Measurements from ENCODE around the gene KBTBD8. TPM values are rescaled to one million over a fixed set of nuclear protein-coding genes. Genes with fewer than 3 reads are reported as not detected.

The KBTBD8 gene
- total RNA-seq, 2 donors from 2014 or later, result 2.6 to 3.4 TPM

DNA sequence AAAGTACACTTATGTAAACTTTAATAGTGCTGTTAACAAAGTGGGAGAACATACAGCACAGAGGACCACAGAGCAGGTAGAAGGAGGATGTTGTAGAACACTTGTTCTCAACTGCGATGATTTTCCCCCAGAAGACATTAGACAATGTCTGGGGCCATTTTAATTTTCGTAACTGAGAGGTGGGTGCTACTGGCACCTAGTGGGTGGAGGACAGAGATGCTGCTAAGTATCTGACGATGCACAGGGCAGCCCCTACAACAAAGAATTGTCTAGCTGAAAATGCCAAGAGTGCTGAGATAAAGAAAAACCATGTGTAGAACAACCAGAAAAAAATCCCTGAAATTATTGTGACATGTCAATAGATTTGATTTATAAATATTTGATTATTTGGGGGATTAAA, 5.0 kb upstream of the KBTBD8 start:
- intact Hi-C loops (cut with DNase I, micrococcal nuclease), result no loop called here
- DNase-seq, result no peak
- ATAC-seq, result no peak

DNA sequence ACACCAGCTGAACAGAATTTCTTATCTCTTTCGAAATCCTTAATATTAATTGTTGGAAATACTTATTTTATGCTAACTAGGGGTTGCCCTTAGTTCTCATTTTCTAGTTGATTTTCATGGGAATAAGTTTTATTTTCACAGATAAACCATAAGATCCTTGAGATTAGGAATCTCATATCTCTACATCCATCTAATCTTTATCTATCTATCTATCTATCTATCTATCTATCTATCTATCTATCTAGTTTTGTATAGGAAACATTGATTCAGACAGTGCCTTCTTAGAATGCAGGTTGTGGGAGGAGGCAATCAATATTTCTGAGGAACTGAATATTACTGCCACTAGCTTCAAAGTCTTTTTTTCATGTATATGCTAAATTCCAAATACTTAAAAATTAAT, 3.5 kb upstream of the KBTBD8 start:
- no peak for ATAC-seq
- intact Hi-C loops (cut with DNase I, micrococcal nuclease), result no loop called here

DNA sequence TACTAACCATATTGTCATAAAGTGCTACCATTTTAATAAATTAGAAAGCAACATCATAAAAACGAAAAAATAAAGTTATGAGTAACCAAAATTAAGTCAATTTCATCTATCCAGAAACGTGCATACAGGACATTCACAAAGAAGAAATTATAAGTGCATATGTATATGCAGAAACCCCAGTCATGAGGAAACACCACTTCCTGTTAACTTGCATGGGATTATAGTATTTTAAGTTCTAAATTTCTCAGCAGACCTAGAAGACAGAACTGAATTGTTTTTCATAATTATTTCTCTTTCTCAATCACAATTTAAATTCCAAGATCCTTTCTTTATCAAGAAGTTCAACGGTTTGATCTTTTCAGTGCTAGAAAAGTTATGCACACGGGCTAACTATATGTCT, 1.4 kb upstream of the KBTBD8 start:
- no peak for ATAC-seq
- DNase-seq, result no peak
- intact Hi-C loops (cut with DNase I, micrococcal nuclease), result no loop called here

More for the DNA sequence above, 3.5 kb upstream of the KBTBD8 start:
- DNase-seq, result no peak

DNA sequence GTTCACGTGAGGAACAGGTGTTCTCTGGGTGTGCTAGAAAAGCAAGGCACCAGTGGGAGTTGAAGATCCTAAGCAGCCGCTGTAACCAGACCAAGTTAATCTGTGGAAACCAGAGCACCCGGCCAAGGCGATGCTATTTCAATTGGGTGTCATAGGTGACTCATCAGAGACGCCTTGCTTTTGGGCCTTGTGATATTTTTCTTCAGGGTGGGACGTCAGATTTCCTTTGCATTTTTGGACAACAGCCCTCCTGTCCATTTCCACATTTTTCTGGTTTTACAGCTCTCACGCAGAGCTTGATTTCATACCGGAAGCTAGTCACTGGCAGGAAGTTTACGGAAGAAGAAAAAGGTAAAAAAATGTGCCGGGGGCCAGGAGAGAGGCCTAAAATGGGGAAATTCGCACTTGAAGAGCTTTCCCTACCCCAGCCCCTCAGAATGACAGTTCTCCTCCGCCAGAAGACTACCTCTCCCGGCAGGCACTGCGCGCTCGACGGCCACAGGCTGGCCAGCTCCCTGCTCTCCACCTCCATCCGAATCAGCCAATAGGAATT, 471 bp upstream of the KBTBD8 start:
- intact Hi-C loops (cut with DNase I, micrococcal nuclease), result no loop called here
- no peak for ATAC-seq
- DNase-seq, result no peak

DNA sequence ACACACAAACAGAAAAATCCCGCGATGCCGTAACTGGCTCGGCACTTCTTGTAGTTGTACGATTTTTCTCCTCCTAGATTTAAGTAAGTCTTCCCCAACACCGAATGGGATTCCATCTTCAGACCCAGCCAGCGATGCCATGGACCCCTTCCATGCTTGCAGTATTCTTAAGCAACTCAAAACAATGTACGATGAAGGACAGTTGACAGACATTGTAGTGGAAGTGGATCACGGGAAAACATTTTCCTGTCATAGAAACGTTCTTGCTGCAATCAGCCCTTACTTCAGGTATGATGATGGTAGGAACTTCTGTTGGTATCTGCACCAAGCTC, 763 bp downstream of the KBTBD8 start:
- intact Hi-C loops (cut with DNase I, micrococcal nuclease), result no loop called here
- DNase-seq, result no peak
- no peak for ATAC-seq

DNA sequence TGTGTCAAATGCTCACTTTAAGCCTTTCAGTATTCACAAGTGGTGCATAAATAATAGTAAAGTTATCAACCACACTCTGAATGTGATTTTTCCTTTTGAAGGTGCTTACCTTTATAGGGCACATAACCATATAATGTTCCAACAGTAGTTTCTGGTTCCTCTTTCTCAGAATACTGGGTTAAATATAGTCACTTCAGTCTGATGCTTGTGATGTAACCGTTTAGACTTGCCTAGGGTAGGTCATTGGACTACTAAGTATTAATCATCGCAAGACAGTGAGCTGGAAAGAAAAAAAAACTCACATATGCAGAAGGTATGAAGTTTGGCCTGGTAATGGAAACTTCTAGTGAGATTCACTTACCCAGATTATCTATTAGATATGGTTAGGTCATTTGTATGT, 1.9 kb downstream of the KBTBD8 start:
- intact Hi-C loops (cut with DNase I, micrococcal nuclease), result no loop called here
- ATAC-seq (no peak), DNase-seq (no peak)

DNA sequence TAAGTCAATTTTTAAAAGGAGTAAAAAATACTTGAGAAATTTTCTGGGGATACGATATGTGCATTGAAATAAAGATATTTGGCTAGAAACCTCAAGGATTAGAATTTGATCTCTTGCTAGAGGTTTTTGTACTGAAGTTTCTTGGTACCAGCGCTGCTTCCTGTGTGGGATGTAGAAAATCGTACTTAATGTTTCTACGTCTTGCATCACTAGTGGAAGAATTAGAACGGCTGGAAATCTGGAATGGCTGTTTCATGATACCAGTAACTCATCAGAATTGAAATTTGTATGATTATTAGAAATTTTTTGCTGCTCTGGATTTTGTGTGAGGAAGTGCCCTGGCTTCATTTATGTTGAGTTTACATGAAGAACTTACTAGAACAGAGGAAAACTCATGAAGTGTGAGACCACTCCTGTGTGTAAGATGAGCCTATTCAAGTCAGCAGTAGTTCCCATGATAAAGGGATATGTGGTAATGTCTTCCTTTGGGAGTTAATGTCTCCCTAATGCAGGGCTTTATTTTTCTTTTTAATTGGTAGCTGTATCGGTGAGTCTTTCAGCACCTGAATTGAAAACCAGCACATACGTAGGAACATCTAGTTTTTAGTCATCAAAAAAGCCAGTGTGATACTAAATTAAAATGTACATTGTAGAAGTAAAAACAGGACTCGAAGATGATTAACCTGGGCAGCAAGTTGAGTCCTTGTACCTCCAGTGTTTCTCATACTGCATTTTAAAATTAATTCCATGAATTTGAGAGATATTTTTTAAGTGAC, 3.2 kb downstream of the KBTBD8 start:
- ATAC-seq (no peak), DNase-seq (no peak)
- intact Hi-C loops (cut with DNase I, micrococcal nuclease), result no loop called here

DNA sequence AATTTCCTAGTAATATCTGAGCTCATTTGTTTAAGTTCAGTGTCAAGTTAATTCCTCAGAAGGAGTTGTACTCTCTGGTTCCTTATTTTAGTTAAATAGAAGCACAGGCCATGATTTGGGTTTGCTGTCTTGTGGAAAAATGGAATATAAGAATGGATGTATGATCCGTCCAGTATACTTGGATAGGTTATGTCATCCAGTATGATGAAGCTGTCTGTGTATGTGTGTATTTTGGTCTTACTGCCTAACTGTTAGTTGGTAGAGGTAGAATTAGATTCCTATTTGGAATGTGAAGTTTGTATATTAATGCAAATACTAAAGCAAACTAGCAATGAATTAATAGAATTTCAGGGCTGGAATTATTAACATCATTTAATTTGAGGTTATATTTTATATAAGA, 7.9 kb downstream of the KBTBD8 start:
- DNase-seq (no peak), ATAC-seq (no peak)
- intact Hi-C loops (cut with DNase I, micrococcal nuclease), result no loop called here

DNA sequence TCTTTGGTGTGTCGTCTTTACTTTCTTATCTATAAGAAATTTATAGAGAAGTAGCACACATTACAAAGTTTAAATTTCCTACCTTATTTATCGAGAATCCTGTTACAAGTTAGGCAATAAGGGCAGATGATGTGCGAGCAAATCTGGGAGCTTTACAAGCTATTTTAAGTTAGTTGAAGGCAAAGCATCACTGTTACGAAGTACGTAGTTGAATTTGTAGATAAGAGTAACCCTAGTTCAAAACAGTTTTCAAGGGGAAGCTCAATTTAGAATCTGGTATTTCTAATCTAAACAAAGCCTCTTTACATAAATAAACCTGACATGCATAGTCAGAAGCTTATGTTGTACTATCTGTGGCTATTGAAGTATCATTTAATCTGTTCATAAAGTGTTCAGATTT, 8.4 kb downstream of the KBTBD8 start:
- ATAC-seq (no peak), DNase-seq (no peak)
- intact Hi-C loops (cut with DNase I, micrococcal nuclease), result no loop called here

DNA sequence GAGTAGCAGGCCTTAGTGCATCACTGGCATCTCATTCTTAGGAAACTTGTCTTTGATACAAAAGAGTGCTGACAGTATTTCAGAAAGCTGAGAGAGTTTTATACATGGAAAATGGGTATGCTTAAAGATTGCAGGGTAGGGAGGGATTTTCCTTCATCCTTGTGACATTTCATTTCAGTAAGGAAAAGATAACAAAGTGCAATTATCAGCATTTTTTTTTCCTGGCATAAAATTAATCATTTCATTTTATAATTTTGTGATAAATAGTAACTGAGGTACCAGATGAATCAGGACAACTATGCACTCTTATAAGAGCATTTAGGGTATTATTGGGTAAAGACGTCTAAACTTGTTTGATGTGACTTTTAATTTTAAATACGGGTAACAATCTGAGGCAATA, 10.3 kb downstream of the KBTBD8 start:
- no peak for ATAC-seq
- intact Hi-C loops (cut with DNase I, micrococcal nuclease), result no loop called here
- no peak for DNase-seq

DNA sequence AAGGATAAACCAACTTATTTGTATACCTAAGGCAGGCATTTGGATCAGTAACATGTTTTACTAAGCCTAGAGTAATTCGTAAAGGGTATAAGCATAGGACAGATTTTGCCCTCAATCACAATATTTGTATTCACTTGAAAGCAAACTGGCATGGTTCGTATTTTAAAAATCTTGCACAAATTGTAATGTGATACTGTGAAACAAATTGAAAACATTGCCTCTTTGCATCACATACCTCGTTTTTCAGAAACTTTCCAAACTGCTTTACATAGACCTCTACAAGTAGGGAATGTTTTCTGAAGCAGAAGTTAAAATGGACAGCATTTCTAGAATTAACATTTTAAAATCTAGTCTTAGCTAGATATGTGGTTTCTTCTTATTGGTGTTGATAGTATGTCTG, 11.6 kb downstream of the KBTBD8 start:
- ATAC-seq, result no peak
- no peak for DNase-seq
- intact Hi-C loops (cut with DNase I, micrococcal nuclease), result no loop called here

DNA sequence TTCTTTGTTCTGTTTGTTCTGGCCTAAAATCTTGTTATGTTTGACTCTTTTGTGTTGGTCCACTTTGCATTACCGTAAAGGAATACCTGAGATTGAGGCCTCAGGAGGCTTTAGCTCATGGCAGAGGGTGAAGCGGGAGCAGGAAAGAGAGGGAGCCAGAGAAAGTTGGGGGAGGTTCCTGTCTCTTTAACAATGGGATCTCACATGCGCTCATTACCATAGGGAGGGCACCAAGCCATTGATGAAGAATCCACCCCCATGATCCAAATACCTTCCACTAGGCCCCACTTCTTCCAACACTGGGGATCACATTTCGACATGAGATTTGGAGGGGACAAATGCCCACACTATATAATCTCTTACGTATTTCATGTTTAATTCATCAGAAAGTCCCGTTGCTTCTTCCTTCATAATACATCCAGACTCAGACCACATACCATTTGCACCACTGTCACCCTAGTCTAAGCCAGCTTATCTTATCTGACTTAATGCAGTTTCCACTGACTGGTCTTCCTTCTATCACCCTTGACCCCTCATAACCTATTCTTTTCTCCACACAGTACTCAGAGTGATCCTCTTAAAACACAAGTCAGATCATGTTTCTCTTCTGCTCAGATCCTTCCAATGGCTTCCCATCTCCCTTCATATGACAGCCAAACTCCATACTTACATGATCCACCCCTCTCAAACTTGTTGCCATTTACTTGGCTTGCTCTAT, 13.5 kb downstream of the KBTBD8 start:
- ATAC-seq (no peak), DNase-seq (no peak)
- intact Hi-C loops (cut with DNase I, micrococcal nuclease), result no loop called here

DNA sequence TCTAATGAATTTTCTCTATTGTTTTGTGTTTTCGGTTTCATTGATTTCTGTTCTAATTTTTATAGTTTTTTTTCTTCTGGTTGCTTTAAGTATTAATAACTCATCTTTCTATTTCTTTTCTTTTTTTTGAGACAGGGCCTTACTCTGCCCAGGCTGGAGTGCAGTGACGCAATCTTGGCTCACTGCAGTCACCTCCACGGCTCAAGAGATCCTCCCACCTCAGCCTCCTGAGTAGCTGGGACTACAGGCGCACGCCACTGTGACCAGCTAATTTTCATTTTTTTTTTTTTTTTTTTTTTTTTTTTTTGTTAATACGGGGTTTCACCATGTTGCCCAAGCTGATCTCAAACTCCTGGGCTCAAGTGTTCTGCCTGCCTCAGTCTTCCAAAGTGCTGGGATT, 14.5 kb downstream of the KBTBD8 start:
- no peak for ATAC-seq
- no peak for DNase-seq
- intact Hi-C loops (cut with DNase I, micrococcal nuclease), result no loop called here

DNA sequence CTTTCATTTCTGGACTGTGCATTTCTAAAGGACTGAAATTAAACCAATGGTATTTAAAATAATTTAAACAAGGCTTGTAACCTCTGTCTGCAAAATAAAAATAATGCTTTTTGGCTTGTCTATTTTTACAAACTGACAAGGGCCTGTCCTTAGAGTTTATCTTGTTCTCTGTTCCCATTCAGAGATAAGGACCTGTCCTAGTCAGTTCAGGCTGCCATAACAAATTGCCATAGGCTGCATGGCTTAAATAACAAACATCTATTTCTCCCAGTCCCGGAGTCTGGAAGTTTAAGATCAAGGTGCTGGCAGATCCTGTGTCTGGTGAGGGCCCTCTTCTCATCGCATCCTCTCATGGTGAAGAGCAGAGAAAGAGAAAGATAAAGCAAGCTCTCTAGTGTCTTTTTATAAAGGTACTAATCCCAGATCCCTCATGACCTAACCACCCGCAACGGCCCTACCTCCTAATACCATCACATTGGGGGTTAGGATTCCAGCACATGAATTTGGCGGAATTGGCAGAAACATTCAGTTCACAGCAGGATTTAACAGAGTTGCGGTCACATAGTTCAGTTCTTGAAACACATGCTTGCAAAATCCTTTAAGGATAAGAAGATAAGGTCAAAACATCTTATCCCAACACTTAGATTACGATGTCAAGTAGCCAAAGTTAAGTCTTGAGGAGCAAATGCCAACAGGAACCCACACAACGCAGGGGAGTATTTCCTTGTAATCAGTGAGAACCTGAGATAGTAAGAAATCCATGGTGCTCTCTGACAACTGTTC, 17.8 kb downstream of the KBTBD8 start:
- ATAC-seq (no peak), DNase-seq (no peak)
- intact Hi-C loops (cut with DNase I, micrococcal nuclease), result no loop called here

DNA sequence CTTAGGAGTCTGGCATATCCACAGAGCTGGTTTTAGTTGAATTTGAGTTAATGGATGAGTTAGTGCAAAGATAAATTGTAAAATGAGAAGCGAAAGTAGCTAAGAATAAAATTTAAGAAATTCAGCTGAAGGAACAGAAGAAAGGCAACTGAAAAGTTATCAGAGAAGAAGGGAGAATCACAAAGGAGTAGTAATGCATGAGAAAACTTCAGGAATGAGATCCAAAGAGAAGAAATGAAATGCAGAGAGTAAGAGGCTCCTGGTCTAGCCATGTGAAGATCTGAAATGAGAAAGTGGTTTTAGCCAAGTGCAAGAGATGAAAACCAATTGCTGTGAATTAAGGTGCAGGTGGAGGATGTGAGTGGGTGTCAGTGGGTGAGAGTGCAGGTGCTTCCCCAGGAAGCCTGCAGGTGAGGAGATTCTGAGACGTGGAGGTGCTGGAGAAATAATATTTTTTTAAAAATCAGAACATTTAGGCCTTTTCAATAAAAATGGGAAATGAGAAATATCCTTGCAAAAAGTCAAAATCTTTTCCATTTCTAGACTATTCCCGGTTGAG, 18.5 kb downstream of the KBTBD8 start:
- DNase-seq (no peak), ATAC-seq (no peak)
- intact Hi-C loops (cut with DNase I, micrococcal nuclease), result no loop called here

DNA sequence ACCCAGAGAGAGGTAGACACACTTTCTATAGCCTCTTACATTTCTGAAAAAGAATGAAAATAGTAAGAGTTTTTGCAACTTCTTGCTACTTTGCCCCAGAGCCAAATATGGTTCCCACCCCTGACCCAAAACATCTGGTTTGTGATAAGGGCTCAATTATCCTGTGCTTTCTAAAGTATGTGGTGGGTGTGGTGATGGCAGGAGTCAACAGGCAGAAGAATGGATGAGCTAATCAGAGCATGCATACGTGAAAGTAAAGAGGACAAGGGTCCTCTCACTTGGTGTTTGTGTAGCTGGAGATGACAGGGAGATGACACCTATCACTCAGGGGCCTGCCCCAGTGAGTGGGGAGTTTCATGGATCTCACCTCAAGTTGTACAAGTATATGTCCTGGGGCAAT, 19.1 kb downstream of the KBTBD8 start:
- intact Hi-C loops (cut with DNase I, micrococcal nuclease), result no loop called here
- ATAC-seq (peak; percentile 38), DNase-seq (no peak)

DNA sequence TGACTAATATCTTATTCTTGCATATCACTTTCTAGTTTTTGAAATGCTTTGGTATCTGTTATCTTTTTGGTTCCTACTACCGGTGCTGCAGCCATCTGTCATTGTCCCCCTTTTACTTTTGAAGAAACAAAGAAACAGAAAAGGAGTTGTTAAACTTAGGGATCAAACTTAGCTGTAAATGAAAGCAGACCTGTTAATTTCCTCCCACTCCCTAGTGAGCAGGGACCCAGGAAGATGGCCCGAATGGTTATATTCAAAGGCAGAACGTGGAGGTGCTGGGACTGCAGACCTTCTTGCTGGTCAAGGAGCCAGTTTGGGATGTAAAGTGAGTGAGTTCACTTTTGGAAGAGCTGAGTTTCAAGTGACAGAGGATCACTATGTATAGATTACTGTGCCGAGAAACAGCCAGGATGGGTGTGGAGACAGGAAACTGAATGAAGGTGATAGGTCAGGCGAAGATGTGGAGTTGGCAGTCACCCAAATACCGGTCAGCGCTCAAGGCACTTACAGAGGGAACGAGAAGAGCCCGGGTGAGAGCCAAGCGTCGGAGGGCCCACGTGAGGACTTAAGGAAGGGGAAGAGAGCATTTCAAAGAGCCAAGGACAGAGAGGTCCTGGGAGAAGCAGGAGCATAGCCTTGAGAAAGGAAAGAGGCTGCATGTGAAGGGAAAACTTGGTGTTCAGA, 20.1 kb downstream of the KBTBD8 start:
- DNase-seq (peak; percentile 57 to 67), ATAC-seq (peak; percentile 98)
- intact Hi-C loops (cut with DNase I, micrococcal nuclease), result no loop called here

DNA sequence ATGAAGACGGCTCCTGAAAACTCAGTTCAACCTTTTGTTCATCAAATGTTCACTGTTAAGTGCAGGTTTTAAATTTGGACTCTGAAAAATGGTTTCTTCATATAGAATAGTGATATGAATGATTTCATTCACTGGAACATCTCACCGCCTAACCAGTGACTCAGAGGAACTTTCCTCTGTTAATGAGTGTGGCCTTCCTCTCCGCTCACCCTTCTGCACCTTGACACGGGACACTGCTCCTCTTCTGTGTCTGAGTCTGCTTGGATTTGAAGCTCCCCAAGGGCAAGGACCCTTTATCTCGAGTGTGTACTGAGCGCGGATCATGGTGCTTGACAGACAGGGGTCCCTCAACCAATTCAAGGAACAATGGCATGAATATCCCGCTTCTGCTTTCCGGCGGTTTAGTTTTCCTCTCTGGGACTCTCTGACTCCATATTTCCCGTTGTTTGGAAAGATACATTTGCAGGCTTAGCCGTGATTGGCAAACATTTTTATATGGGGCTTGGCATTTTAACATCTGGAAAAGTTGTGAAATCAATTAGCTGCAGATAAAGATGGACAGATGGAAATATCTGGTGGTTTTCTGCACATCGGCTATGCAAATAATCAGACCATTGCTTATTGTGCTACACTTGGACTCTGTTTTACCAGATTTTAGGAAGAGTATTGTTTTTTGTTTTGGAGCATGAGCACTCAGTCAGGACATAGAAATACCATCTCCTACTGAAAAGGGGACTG, 20.9 kb downstream of the KBTBD8 start:
- DNase-seq (no peak), ATAC-seq (peak; percentile 34)
- intact Hi-C loops (cut with DNase I, micrococcal nuclease), result no loop called here

Data from left colon (tissue), 2 donors.